PC-3 (cell line): ENCODE results near the gene ALG14. TPM values are rescaled to one million over a fixed set of nuclear protein-coding genes. Genes with fewer than 3 reads are reported as not detected.

Experiments
- ATAC-seq: fragments of 200-7000 bp; cut with Tn5 transposase; 2 replicates; pipeline ENCODE4 v1.9.1; 2020; ENCODE audit warnings: mild to moderate bottlenecking, moderate library complexity
- BruUV-seq: library from RNA; stranded (reverse); fragments of 400-500 nt; replicated peaks from 2 replicates; lab custom pipeline; 2021; lab: Mats Ljungman, UMichigan
- CTCF ChIA-PET: fragments of 300-600 bp; sonication (Branson Sonifier 250); formaldehyde crosslinking; loops from one replicate; lab custom pipeline; 2022; ENCODE audit warnings: antibody characterized with exemption; lab: Charles Lee
- POLR2A ChIA-PET: fragments of 300-600 bp; sonication (Branson Sonifier 250); formaldehyde crosslinking; loops from one replicate; lab custom pipeline; 2022; ENCODE audit warnings: antibody characterized with exemption; ENCODE audit not compliant: unreplicated experiment; lab: Charles Lee
- DNase-seq: peaks from one replicate; pipeline ENCODE4 v3.0.0-alpha.2; 2015
- H2AFZ ChIP-seq: fragments of 300-600 bp; sonication (generic); 2 replicates; pipeline ENCODE4 v1.6.0; 2016; ENCODE audit warnings: antibody characterized with exemption, low read length
- H3F3A ChIP-seq: fragments of 300-600 bp; sonication (generic); one replicate; pipeline ENCODE4 v1.6.0; 2017; ENCODE audit warnings: antibody characterized with exemption, low read length, control low read depth, mild to moderate bottlenecking; ENCODE audit not compliant: unreplicated experiment
- H3K27ac ChIP-seq: fragments of 300-600 bp; sonication (generic); 2 replicates; pipeline ENCODE4 v1.5.1; 2016; ENCODE audit warnings: mild to moderate bottlenecking, low read length
- H3K27me3 ChIP-seq: fragments of 300-600 bp; sonication (generic); 2 replicates; pipeline ENCODE4 v1.6.1; 2016; ENCODE audit warnings: low read length, mixed read lengths
- H3K36me3 ChIP-seq: fragments of 300-600 bp; sonication (generic); 2 replicates; pipeline ENCODE4 v1.6.1; 2016; ENCODE audit warnings: low read depth, mixed run types, low read length, mixed read lengths
- H3K4me1 ChIP-seq: fragments of 300-600 bp; sonication (generic); 2 replicates; pipeline ENCODE4 v1.5.1; 2016; ENCODE audit warnings: low read length; ENCODE audit not compliant: insufficient read depth
- H3K4me2 ChIP-seq: fragments of 300-600 bp; sonication (generic); 2 replicates; pipeline ENCODE4 v1.6.0; 2016; ENCODE audit warnings: low read length
- H3K4me3 ChIP-seq: fragments of 300-600 bp; sonication (generic); 2 replicates; pipeline ENCODE4 v1.5.1; 2016; ENCODE audit warnings: mild to moderate bottlenecking, low read length, mixed read lengths
- H3K79me2 ChIP-seq: fragments of 300-600 bp; sonication (generic); 2 replicates; pipeline ENCODE4 v1.6.1; 2017; ENCODE audit warnings: low read length, mixed read lengths
- H3K9ac ChIP-seq: fragments of 300-600 bp; sonication (generic); 2 replicates; pipeline ENCODE4 v1.6.0; 2016; ENCODE audit warnings: mild to moderate bottlenecking, low read length
- H3K9me2 ChIP-seq: fragments of 300-600 bp; sonication (generic); replicated peaks from 2 replicates; pipeline ENCODE4 v1.6.1; 2016; ENCODE audit warnings: mixed run types, low read length, mixed read lengths
- H3K9me3 ChIP-seq: fragments of 300-600 bp; sonication (generic); 2 replicates; pipeline ENCODE4 v1.6.1; 2016; ENCODE audit warnings: low read length, mixed read lengths
- H4K20me1 ChIP-seq: fragments of 300-600 bp; sonication (generic); 2 replicates; pipeline ENCODE4 v1.6.1; 2016; ENCODE audit warnings: low read length, mixed read lengths
- CTCF ChIP-seq: fragments of 300-600 bp; sonication (generic); conservative IDR thresholded peaks from 2 replicates; pipeline ENCODE4 v1.5.1; 2017; ENCODE audit warnings: antibody characterized with exemption, low read depth, mild to moderate bottlenecking, low read length
- EZH2 ChIP-seq: fragments of 300-600 bp; sonication (generic); IDR thresholded peaks from one replicate; pipeline ENCODE4 v1.6.1; 2017; ENCODE audit warnings: antibody characterized with exemption, mild to moderate bottlenecking, low read length; ENCODE audit not compliant: unreplicated experiment
- EZH2phosphoT487 ChIP-seq: fragments of 300-600 bp; sonication (generic); IDR thresholded peaks from 2 replicates; pipeline ENCODE4 v1.6.1; 2018; ENCODE audit warnings: mild to moderate bottlenecking, antibody characterized with exemption, low read length, borderline replicate concordance
- intact Hi-C: fragments of 100-400 bp; cut with micrococcal nuclease; formaldehyde crosslinking; loops from 2 replicates; pipeline ENCODE4 v1.9.0; 2023
- total RNA-seq: library from RNA; depleted of rRNA; stranded (reverse); fragments of >200 nt; gene quantifications from 2 replicates; pipeline ENCODE4 v1.2.3, GENCODE V29; 2014

The ALG14 gene
- total RNA-seq, 1 experiment from 2014 or later = 3.4 TPM

- TF ChIP-seq EZH2 (no peak), EZH2phosphoT487 (no peak), CTCF (no peak)
- ATAC-seq = no peak
Observed at GRCh38 chr1:95069710-95070093, 3.0 kb downstream of the ALG14 start.

GRCh38 chr1:95068956-95069709 lies 3.6 kb downstream of the ALG14 start:
- ChIA-PET CTCF (no interaction called here), POLR2A (no interaction called here)
- TF ChIP-seq CTCF (no peak), EZH2 (no peak), EZH2phosphoT487 (no peak)
- Histone ChIP-seq H3K4me2 (no peak overlapping the region), H3K27me3 (no peaks in the 10 kb centered on the region), H2AFZ (no peak overlapping the region), H3K27ac (no peak overlapping the region), H3F3A (no peaks in the 10 kb centered on the region), H3K79me2 (0 out of 2 replicates have a peak, but pooled peaks cover 6% of the 10 kb centered on the region), H3K9ac (no peak overlapping the region), H3K4me3 (no peak overlapping the region), H3K36me3 (no peaks in the 10 kb centered on the region), H3K9me2 (no peaks in the 10 kb centered on the region), H3K9me3 (no peaks in the 10 kb centered on the region), H4K20me1 (no peaks in the 10 kb centered on the region), H3K4me1 (peaks cover 16% of the 10 kb centered on the region)
- BruUV-seq = no TSS peak
- intact Hi-C loops = no loop called here
- no peak for ATAC-seq
- no peak for DNase-seq

More at GRCh38 chr1:95069710-95070093, 3.0 kb downstream of the ALG14 start:
- POLR2A ChIA-PET = no interaction called here
- Histone ChIP-seq H3K9me2 (no peaks in the 10 kb centered on the region), H3F3A (no peaks in the 10 kb centered on the region), H3K4me1 (peaks cover 16% of the 10 kb centered on the region), H3K9me3 (no peaks in the 10 kb centered on the region), H4K20me1 (no peaks in the 10 kb centered on the region), H3K79me2 (0 out of 2 replicates have a peak, but pooled peaks cover 6% of the 10 kb centered on the region), H3K36me3 (no peaks in the 10 kb centered on the region), H3K27ac (no peak overlapping the region), H3K4me2 (no peak overlapping the region), H3K27me3 (no peaks in the 10 kb centered on the region), H3K4me3 (no peak overlapping the region), H2AFZ (no peak overlapping the region), H3K9ac (no peak overlapping the region)
- no peak for DNase-seq
- no TSS peak for BruUV-seq
- intact Hi-C loops = no loop called here
- CTCF ChIA-PET = no interaction called here

- Histone ChIP-seq H3F3A (no peaks in the 10 kb centered on the region), H3K9ac (no peak overlapping the region), H3K36me3 (no peaks in the 10 kb centered on the region), H3K4me3 (no peak overlapping the region), H3K9me2 (no peaks in the 10 kb centered on the region), H3K4me1 (peaks cover 10% of the 10 kb centered on the region), H4K20me1 (no peaks in the 10 kb centered on the region), H3K27ac (no peak overlapping the region), H3K27me3 (no peaks in the 10 kb centered on the region), H2AFZ (no peak overlapping the region), H3K4me2 (no peak overlapping the region), H3K9me3 (no peaks in the 10 kb centered on the region), H3K79me2 (0 out of 2 replicates have a peak, but pooled peaks cover 6% of the 10 kb centered on the region)
- DNase-seq = no peak
- ChIA-PET CTCF (no interaction called here), POLR2A (interaction anchor here (0.7 kb wide), 1 partner anchor 132 kb away, joined by 7 read pairs; no protein-coding TSS in a partner anchor)
- BruUV-seq = no TSS peak
- intact Hi-C loops = no loop called here
- no peak for TF ChIP-seq EZH2
- TF ChIP-seq CTCF = no peak
- no peak for TF ChIP-seq EZH2phosphoT487
- no peak for ATAC-seq
Observed at GRCh38 chr1:95067568-95067967, 5.2 kb downstream of the ALG14 start.
